ENCODE results near the gene PRSS36.

PRSS36 gene

DNA sequence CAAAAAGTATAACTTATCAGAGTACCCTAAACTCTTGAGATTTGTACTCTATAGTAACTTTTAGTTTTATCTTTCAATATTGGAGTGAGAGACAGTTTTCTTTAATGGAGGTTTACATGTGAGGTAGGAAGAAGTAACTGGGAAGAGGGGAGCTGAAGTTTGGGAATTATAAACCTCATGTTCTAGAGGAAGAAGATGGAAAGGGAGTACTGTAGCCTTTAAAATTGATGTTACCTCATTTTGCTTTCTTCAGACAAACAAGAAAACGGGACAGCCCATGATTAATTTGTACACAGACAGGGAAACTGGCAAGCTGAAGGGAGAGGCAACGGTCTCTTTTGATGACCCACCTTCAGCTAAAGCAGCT, 39.5 kb upstream of the PRSS36 start:
- Histone ChIP-seq H3K9me3 (replicated peaks in 1 of 2; ENCODE audit: control insufficient read depth in 2 of 2, insufficient read depth in 1 of 2, low read depth in 1 of 2, low read length in 2 of 2) (no peaks in the 10 kb centered on the region), H3K4me3 (ENCODE audit: low read length in 2 of 2) (no peak overlapping the region), H2BK15ac (ENCODE audit: low read length) (no peak overlapping the region), H3K36me3 (replicated peaks in 1 of 2; ENCODE audit: control insufficient read depth in 2 of 2, insufficient read depth in 2 of 2, low read length in 2 of 2) (peaks cover 78 to 100% of the 10 kb centered on the region in 2 donors), H3K4me1 (ENCODE audit: control insufficient read depth in 2 of 2, insufficient read depth in 1 of 2, low read depth in 1 of 2, low read length in 2 of 2) (no peaks in the 10 kb centered on the region), H3K27ac (replicated peaks; ENCODE audit: low read length) (no peak overlapping the region), H4K91ac (ENCODE audit: low read depth, low read length, poor library complexity) (no peak overlapping the region), H3K79me1 (ENCODE audit: low read depth, low read length) (peaks cover 10% of the 10 kb centered on the region), H2BK5ac (ENCODE audit: low read length) (no peak overlapping the region), H3K27me3 (ENCODE audit: control insufficient read depth in 3 of 3, insufficient read depth in 3 of 3, low read depth in 1 of 3, low read length in 3 of 3) (no peaks in the 10 kb centered on the region), H4K8ac (ENCODE audit: low read depth, low read length) (no peak overlapping the region), H3K14ac (ENCODE audit: low read length) (no peak overlapping the region), H3K4ac (ENCODE audit: low read length) (no peak overlapping the region), H2BK120ac (ENCODE audit: low read depth, low read length) (no peak overlapping the region), H2AK5ac (ENCODE audit: low read depth, low read length) (no peak overlapping the region), H3K4me2 (ENCODE audit: insufficient read depth, low read length, poor library complexity, severe bottlenecking) (no peak overlapping the region), H2BK12ac (ENCODE audit: low read length) (no peak overlapping the region), H3K18ac (ENCODE audit: low read length) (no peak overlapping the region), H2AFZ (ENCODE audit: low read length) (no peak overlapping the region), H3K23ac (ENCODE audit: low read depth, low read length, poor library complexity) (no peak overlapping the region), H3K9ac (ENCODE audit: low read depth, low read length, poor library complexity) (no peak overlapping the region)
- DNase-seq (ENCODE audit: low spot score) = no peak
- no CpG with 5 or more reads among the region's 2 CpGs for WGBS, 2 donors (ENCODE audit: extremely low coverage in 2 of 2, insufficient read length in 2 of 2, insufficient replicate concordance in 1 of 2)

DNA sequence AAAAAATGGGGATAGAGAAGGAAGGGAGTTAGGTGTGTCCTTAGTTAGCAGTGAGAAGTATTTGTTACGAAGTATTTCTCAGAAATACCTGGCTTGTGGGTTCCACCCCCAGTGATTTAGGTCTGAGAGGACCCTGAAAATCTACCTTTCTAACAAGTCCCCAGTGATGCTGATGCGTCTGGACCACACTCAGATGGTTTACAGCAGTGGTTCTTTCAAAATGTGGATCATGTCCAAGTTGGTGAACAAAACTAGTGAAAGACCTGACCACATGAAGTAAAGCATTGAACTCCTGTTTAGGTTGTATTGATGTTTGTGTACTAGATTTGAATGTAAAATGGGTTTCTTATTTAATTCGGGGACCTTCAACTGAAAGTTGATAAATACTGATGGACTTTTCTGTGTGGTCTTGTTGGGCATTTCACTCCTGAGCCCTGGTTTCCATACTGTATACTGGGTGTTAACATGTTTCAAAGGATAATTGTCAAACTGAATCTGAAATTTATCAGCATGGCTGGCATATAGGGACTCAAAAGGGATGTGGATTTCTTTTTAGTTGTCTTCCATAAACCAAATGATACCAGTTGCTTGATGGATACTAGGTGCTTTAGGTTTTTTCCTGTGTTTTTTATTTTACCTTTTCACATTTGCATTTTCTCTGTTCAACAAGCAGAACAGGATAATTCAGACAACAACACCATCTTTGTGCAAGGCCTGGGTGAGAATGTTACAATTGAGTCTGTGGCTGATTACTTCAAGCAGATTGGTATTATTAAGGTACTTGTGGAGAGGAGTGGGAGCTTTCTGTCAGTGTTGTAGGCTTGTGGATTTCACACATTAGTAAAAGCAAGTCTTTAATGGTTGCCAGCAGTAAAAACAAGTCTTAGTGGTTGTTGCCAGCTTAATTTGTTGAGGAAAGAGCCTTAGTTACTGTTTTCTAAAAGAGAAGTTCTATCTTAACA, 38.9 kb upstream of the PRSS36 start:
- H3K27me3 ChIP-seq (ENCODE audit: control insufficient read depth in 3 of 3, insufficient read depth in 3 of 3, low read depth in 1 of 3, low read length in 3 of 3) = no peaks in the 10 kb centered on the region
- peaks cover 0 to 2% of the 10 kb centered on the region in 2 donors for H3K4me1 ChIP-seq (ENCODE audit: control insufficient read depth in 2 of 2, insufficient read depth in 1 of 2, low read depth in 1 of 2, low read length in 2 of 2)
- no peak overlapping the region for H4K91ac ChIP-seq (ENCODE audit: low read depth, low read length, poor library complexity)
- no peak overlapping the region for H3K9ac ChIP-seq (ENCODE audit: low read depth, low read length, poor library complexity)
- H3K4ac ChIP-seq (ENCODE audit: low read length) = no peak overlapping the region
- H4K8ac ChIP-seq (ENCODE audit: low read depth, low read length) = no peak overlapping the region
- no peak overlapping the region for H3K14ac ChIP-seq (ENCODE audit: low read length)
- H3K9me3 ChIP-seq (replicated peaks in 1 of 2; ENCODE audit: control insufficient read depth in 2 of 2, insufficient read depth in 1 of 2, low read depth in 1 of 2, low read length in 2 of 2) = no peaks in the 10 kb centered on the region
- WGBS, 2 donors (ENCODE audit: extremely low coverage in 2 of 2, insufficient read length in 2 of 2, insufficient replicate concordance in 1 of 2) = no CpG with 5 or more reads among the region's 3 CpGs
- peaks cover 10% of the 10 kb centered on the region for H3K79me1 ChIP-seq (ENCODE audit: low read depth, low read length)
- no peak overlapping the region for H2BK15ac ChIP-seq (ENCODE audit: low read length)
- H3K18ac ChIP-seq (ENCODE audit: low read length) = no peak overlapping the region
- no peak overlapping the region for H2AK5ac ChIP-seq (ENCODE audit: low read depth, low read length)
- H3K36me3 ChIP-seq (replicated peaks in 1 of 2; ENCODE audit: control insufficient read depth in 2 of 2, insufficient read depth in 2 of 2, low read length in 2 of 2) = peaks cover 77 to 100% of the 10 kb centered on the region in 2 donors
- no peak overlapping the region for H2BK120ac ChIP-seq (ENCODE audit: low read depth, low read length)
- H2BK12ac ChIP-seq (ENCODE audit: low read length) = no peak overlapping the region
- DNase-seq (ENCODE audit: low spot score) = no peak
- no peak overlapping the region for H3K4me2 ChIP-seq (ENCODE audit: insufficient read depth, low read length, poor library complexity, severe bottlenecking)
- no peak overlapping the region for H2BK5ac ChIP-seq (ENCODE audit: low read length)
- H3K23ac ChIP-seq (ENCODE audit: low read depth, low read length, poor library complexity) = no peak overlapping the region
- H2AFZ ChIP-seq (ENCODE audit: low read length) = no peak overlapping the region
- H3K27ac ChIP-seq (replicated peaks; ENCODE audit: low read length) = no peak overlapping the region
- H3K4me3 ChIP-seq (ENCODE audit: low read length in 2 of 2) = no peak overlapping the region

DNA sequence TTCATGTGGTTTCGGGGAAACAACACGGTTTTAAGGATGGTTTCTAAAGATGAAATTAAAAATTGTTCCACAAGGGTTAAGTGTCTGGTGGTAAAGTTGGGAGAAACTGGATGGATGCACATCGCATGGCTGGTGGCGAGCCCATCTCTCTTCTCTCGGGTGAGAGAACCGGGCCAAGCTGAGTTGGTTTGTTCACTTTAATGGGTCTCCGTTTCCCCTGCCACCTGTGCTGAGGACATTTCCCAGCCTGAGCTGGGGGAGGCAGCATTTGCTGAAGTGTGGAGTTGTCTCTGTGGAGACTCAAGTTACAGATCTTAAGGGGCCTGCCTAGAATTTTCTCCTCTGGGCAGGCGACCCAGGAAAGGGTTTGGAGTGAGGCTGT, 37.9 kb upstream of the PRSS36 start:
- Histone ChIP-seq H3K9ac (ENCODE audit: low read depth, low read length, poor library complexity) (no peak overlapping the region), H3K4me3 (ENCODE audit: low read length in 2 of 2) (no peak overlapping the region), H2BK120ac (ENCODE audit: low read depth, low read length) (no peak overlapping the region), H3K4me1 (ENCODE audit: control insufficient read depth in 2 of 2, insufficient read depth in 1 of 2, low read depth in 1 of 2, low read length in 2 of 2) (peaks cover 3 to 4% of the 10 kb centered on the region in 2 donors), H3K14ac (ENCODE audit: low read length) (no peak overlapping the region), H3K9me3 (replicated peaks in 1 of 2; ENCODE audit: control insufficient read depth in 2 of 2, insufficient read depth in 1 of 2, low read depth in 1 of 2, low read length in 2 of 2) (no peaks in the 10 kb centered on the region), H2BK5ac (ENCODE audit: low read length) (no peak overlapping the region), H3K27ac (replicated peaks; ENCODE audit: low read length) (no peak overlapping the region), H3K27me3 (ENCODE audit: control insufficient read depth in 3 of 3, insufficient read depth in 3 of 3, low read depth in 1 of 3, low read length in 3 of 3) (no peaks in the 10 kb centered on the region), H4K8ac (ENCODE audit: low read depth, low read length) (no peak overlapping the region), H2BK12ac (ENCODE audit: low read length) (no peak overlapping the region), H4K91ac (ENCODE audit: low read depth, low read length, poor library complexity) (no peak overlapping the region), H3K18ac (ENCODE audit: low read length) (no peak overlapping the region), H3K4me2 (ENCODE audit: insufficient read depth, low read length, poor library complexity, severe bottlenecking) (no peak overlapping the region), H2AFZ (ENCODE audit: low read length) (no peak overlapping the region), H2AK5ac (ENCODE audit: low read depth, low read length) (no peak overlapping the region), H2BK15ac (ENCODE audit: low read length) (no peak overlapping the region), H3K4ac (ENCODE audit: low read length) (no peak overlapping the region), H3K23ac (ENCODE audit: low read depth, low read length, poor library complexity) (no peak overlapping the region), H3K79me1 (ENCODE audit: low read depth, low read length) (peaks cover 10% of the 10 kb centered on the region), H3K36me3 (replicated peaks in 1 of 2; ENCODE audit: control insufficient read depth in 2 of 2, insufficient read depth in 2 of 2, low read length in 2 of 2) (peaks cover 79 to 100% of the 10 kb centered on the region in 2 donors)
- DNase-seq (ENCODE audit: low spot score) = no peak
- no CpG with 5 or more reads among the region's 8 CpGs for WGBS, 2 donors (ENCODE audit: extremely low coverage in 2 of 2, insufficient read length in 2 of 2, insufficient replicate concordance in 1 of 2)

DNA sequence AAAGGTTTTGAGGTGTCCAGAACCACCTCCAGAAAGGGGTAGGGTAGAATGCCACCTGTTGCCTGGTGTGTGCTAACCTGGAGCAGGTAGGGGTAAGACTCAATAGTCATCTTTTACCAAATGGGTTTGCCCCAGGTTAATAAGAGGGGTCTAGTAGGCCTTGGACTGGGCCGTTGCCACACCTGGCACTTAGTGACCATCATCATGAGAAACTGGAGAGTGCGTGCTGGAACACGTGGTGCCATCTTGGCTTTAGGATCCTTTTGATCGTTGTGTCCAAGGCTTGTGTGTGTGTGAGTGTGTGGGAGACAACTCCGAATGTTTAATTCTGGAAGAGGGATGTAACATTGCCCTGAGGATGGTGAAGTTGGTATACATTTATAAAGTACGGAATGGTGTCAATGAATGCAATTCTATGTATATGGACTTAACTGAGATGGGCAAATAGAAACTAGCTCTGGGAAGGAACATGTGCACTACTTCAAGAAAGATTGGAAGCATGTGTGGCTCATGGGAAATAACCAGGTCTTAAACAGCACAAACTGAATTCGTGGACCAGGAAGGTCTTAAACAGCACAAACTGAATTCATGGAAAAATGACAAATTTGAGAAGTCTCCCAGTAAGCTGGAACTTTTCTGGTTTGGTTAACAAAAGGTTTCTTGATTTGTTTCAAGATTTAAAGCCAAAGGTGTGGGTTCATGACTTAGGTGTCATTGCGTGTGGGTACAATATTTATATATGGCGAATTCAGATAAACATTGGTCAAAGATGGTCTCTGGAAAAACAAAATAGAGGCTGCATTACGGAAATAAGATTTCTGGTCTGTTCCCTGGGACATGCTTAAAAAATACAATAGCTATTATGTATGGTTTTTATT, 37.3 kb upstream of the PRSS36 start:
- no CpG with 5 or more reads among the region's 10 CpGs for WGBS, 2 donors (ENCODE audit: extremely low coverage in 2 of 2, insufficient read length in 2 of 2, insufficient replicate concordance in 1 of 2)
- peaks cover 75 to 100% of the 10 kb centered on the region in 2 donors for H3K36me3 ChIP-seq (replicated peaks in 1 of 2; ENCODE audit: control insufficient read depth in 2 of 2, insufficient read depth in 2 of 2, low read length in 2 of 2)
- no peak overlapping the region for H3K27ac ChIP-seq (replicated peaks; ENCODE audit: low read length)
- H3K4me2 ChIP-seq (ENCODE audit: insufficient read depth, low read length, poor library complexity, severe bottlenecking) = no peak overlapping the region
- no peak overlapping the region for H3K14ac ChIP-seq (ENCODE audit: low read length)
- H2BK12ac ChIP-seq (ENCODE audit: low read length) = no peak overlapping the region
- H2BK120ac ChIP-seq (ENCODE audit: low read depth, low read length) = no peak overlapping the region
- H2BK15ac ChIP-seq (ENCODE audit: low read length) = no peak overlapping the region
- no peak overlapping the region for H4K8ac ChIP-seq (ENCODE audit: low read depth, low read length)
- H2AFZ ChIP-seq (ENCODE audit: low read length) = no peak overlapping the region
- no peaks in the 10 kb centered on the region for H3K27me3 ChIP-seq (ENCODE audit: control insufficient read depth in 3 of 3, insufficient read depth in 3 of 3, low read depth in 1 of 3, low read length in 3 of 3)
- H3K4me1 ChIP-seq (ENCODE audit: control insufficient read depth in 2 of 2, insufficient read depth in 1 of 2, low read depth in 1 of 2, low read length in 2 of 2) = peaks cover 5 to 8% of the 10 kb centered on the region in 2 donors
- DNase-seq (ENCODE audit: low spot score) = no peak
- H3K9ac ChIP-seq (ENCODE audit: low read depth, low read length, poor library complexity) = no peak overlapping the region
- H2AK5ac ChIP-seq (ENCODE audit: low read depth, low read length) = no peak overlapping the region
- H3K9me3 ChIP-seq (replicated peaks in 1 of 2; ENCODE audit: control insufficient read depth in 2 of 2, insufficient read depth in 1 of 2, low read depth in 1 of 2, low read length in 2 of 2) = no peaks in the 10 kb centered on the region
- H3K4ac ChIP-seq (ENCODE audit: low read length) = no peak overlapping the region
- H3K23ac ChIP-seq (ENCODE audit: low read depth, low read length, poor library complexity) = no peak overlapping the region
- no peak overlapping the region for H3K18ac ChIP-seq (ENCODE audit: low read length)
- peaks cover 10% of the 10 kb centered on the region for H3K79me1 ChIP-seq (ENCODE audit: low read depth, low read length)
- H2BK5ac ChIP-seq (ENCODE audit: low read length) = no peak overlapping the region
- H4K91ac ChIP-seq (ENCODE audit: low read depth, low read length, poor library complexity) = no peak overlapping the region
- no peak overlapping the region for H3K4me3 ChIP-seq (ENCODE audit: low read length in 2 of 2)
